ENCODE measurements around the gene BCAS3.

Gene BCAS3

GRCh38 chr17:61397086-61397842 lies 719.6 kb downstream of the BCAS3 start:
- no peak for DNase-seq (ENCODE audit: low read depth in 3 of 3)

- no peak for DNase-seq (ENCODE audit: low read depth in 3 of 3)
Measured at GRCh38 chr17:61398721-61399130, 721.1 kb downstream of the BCAS3 start.

- DNase-seq (ENCODE audit: low read depth in 3 of 3), result no peak
Measured at GRCh38 chr17:61399131-61400065, 721.7 kb downstream of the BCAS3 start, which contains the start of gene TBX2. TBX2 (plus strand) TSS chr17:61399843; CDS start chr17:61400177, 334 bp downstream.

GRCh38 chr17:61400066-61400716 lies 722.5 kb downstream of the BCAS3 start:
- no peak for DNase-seq (ENCODE audit: low read depth in 3 of 3)

GRCh38 chr17:61400717-61401388 lies 723.2 kb downstream of the BCAS3 start:
- no peak for DNase-seq (ENCODE audit: low read depth in 3 of 3)

GRCh38 chr17:61401389-61402072 lies 723.9 kb downstream of the BCAS3 start:
- DNase-seq (ENCODE audit: low read depth in 3 of 3), result no peak

- DNase-seq (ENCODE audit: low read depth in 3 of 3), result no peak
Measured at GRCh38 chr17:61402073-61402541, 724.5 kb downstream of the BCAS3 start.

- no peak for DNase-seq (ENCODE audit: low read depth in 3 of 3)
Measured at GRCh38 chr17:61402978-61403800, 725.5 kb downstream of the BCAS3 start.

GRCh38 chr17:61403801-61404662 lies 726.4 kb downstream of the BCAS3 start:
- DNase-seq (ENCODE audit: low read depth in 3 of 3), result no peak

GRCh38 chr17:61404663-61404912 lies 726.9 kb downstream of the BCAS3 start:
- no peak for DNase-seq (ENCODE audit: low read depth in 3 of 3)

- DNase-seq (ENCODE audit: low read depth in 3 of 3), result no peak
Measured at GRCh38 chr17:61404913-61405685, 727.4 kb downstream of the BCAS3 start.

- DNase-seq (ENCODE audit: low read depth in 3 of 3), result no peak
Measured at GRCh38 chr17:61405686-61406536, 728.3 kb downstream of the BCAS3 start.

GRCh38 chr17:61406537-61406845 lies 728.8 kb downstream of the BCAS3 start:
- no peak for DNase-seq (ENCODE audit: low read depth in 3 of 3)

GRCh38 chr17:61406971-61407911 lies 729.6 kb downstream of the BCAS3 start:
- no peak for DNase-seq (ENCODE audit: low read depth in 3 of 3)

GRCh38 chr17:61408151-61409041 lies 730.7 kb downstream of the BCAS3 start:
- no peak for DNase-seq (ENCODE audit: low read depth in 3 of 3)

All from stimulated activated CD4-positive, alpha-beta T cell treated with anti-CD3 and anti-CD28 coated beads, TNF-alpha, amount 100 ng/mL, for 4 hours (primary cell).